ENCODE data around the gene ABAT.

ABAT gene

DNA sequence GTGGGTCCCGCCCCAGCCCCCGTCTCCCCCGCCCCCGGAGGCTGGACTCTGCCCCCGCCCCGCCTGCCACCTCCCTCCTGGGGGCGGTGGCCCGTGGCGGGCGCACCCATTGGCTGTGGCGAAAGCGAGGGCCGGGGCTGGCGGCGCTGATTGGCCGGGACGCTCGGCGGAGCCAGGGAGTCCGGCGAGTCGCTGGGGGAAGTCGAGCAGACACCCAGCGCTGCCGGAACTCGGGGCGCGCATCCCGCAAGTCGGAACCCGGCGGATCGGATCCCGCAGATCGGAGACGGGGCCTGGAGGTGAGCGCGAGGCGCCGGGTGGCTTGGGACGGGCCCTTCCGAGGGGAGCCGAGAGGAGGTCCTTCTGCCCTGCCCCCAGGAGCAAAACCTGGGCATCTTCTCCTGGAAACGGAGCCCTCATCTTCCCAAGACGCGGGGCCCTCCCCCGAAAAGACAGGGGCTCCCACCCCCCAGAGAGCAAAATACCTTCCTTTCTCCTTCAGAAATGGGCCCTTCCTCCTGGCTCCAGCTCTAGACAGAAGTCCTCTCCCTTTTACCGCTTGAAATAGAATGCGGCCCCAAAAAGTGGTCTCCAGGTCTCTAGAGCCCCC lies at the start of gene ABAT:
Gene ABAT (plus strand): TSS at position 205 of the 610 bp plus-strand sequence. CDS start 61,123 bp downstream, outside the sequence.
- peak; percentile 78 for DNase-seq

DNA sequence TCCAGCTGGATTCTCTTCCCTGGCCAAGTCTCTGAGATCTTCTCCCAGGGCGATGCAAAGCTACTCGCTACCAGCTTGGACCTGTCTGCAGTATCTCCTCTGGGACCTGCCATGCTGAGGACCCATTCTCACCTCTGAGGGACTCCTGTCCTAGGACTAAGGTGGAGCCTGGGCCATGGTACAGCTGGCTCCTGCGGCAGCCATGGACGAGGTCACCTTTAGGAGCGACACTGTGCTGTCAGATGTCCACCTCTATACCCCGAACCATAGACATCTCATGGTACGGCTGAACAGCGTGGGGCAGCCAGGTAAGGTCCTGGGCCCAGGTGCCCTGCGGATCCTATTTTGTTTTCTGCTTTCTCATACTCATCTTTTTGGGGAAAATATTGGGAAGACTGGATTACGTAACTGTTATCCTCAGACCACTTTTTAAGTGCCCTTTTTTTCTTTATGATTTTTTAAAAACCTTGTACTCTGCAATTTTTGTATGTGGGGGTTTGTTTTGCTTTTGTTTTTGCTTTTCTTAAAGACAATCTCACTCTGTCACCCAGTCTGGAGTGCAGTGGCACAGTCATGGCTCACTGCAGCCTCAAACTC lies 48.8 kb upstream of the ABAT start:
- no peak for DNase-seq

DNA sequence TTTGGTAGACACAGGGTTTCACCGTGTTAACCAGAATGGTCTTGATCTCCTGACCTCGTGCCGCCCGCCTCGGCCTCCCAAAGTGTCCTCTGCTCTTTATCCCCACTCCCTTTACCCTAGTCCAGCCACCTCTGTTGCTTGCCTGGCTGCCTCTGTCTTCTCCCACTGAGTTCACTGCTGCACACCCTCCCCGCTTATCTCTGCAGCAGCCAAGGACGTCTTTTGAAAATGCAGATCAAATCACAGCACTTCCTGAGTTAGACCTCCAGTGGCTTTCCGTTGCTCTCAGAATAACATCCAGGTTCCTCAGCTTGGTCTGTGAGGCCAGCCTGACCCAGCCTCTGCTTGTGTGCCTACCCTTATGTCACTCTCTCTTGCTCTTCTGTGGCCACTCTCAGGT lies 47.5 kb upstream of the ABAT start:
- DNase-seq, result no peak

DNA sequence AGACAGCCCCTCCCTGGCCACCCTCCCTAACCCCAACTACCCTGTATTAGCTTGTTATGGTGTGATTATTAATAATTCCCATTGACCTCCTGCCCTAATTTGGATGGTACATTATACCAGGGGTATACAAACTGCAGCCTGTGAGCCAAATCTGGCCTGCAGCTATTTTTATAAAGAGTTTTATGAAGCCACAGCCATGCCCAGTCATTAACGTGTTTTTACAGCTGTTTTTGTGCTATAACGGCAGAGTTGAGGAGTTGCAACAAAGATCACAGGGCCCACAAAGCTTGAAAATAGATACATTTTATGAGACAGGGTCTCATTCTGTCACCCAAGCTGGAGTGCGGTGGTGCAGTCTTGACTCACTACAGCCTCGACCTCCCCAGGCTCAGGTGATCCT lies 47.0 kb upstream of the ABAT start:
- no peak for DNase-seq

DNA sequence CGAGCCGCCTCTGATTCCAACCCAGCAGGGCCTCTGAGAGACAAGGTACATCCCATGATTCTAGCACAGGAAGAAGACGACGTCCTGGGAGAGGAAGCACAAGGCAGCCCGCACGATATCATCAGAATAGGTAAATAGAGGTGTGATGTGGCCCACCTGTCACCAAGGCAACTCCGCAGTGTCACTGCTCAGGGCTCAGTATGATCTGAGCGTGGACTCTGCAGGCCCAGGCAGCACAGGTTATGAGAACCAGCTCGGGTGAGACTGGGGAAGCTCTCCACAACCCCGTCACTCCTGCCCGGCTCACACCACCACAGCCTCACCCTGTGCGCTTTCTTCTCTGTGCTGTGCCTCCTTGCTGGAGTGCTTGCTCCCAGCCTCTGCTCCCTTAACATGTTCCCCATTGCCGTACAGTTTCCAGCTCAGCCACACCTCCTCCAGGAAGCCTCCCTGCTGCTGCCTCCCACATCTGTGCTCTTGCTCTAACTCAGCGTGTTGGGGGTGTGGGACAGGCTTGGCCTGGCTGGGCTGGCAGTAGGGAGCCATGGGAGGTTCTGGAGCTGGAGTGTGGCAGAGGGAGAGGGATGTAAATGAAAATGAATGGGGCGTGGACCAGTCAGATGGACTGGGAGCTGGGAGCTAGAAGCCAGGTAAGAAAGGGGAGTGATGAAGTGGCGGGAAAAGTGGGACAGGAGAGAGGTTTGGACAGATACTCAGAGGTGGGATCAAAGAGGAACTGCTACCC lies 45.3 kb upstream of the ABAT start:
- no peak for DNase-seq

DNA sequence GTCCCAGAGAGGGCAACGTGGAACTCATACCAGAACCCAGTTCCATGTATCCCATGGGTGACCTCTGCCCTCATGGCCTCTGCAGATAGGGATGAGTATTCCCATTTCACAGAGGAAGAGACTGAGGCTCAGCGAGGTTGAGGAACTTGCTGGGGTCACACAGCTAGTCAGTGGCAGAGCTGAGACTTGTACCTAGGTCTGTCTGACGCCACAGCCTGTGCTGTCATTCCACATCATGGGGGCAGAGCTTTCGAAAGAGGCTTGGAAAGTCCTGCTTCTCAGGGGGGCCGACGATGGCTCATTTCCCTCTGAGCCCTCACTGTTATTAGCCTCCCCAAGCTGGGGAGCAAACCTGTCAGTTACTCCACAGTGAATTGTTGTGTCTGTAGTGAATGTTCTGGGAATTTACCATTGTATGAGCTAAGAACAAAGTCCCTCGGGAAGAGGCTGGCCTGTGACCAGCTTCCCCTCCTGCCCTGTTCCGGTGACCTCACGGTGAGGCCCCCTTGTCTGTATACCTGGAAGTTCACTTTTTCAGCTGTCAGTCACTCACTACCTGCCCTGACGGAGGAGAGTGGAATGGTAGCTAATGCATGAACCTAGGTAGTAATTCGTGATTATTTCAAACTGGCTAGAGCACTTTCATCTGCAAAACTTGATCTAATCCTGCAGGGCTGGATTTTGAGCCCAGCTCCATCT lies 44.0 kb upstream of the ABAT start:
- DNase-seq, result no peak

DNA sequence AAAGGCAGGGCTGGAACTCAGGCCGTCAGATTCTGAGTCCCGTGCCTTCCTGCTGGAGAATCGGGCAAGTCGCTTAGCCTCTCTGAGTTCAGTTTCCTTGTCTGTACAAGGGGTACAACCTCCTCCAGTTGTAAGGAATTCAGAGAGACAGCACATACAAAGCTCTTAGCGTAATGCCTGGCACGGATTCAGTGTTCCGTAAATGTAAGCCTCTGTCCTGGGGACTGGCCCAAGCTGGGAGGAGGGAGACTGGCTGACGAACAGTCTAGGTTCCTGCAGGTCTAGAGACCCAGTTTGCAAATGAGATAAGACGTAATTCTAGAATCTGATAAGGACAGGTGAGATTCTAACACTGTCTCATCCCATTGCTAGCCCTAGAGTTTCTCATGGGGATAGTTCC lies 43.0 kb upstream of the ABAT start:
- DNase-seq, result no peak

DNA sequence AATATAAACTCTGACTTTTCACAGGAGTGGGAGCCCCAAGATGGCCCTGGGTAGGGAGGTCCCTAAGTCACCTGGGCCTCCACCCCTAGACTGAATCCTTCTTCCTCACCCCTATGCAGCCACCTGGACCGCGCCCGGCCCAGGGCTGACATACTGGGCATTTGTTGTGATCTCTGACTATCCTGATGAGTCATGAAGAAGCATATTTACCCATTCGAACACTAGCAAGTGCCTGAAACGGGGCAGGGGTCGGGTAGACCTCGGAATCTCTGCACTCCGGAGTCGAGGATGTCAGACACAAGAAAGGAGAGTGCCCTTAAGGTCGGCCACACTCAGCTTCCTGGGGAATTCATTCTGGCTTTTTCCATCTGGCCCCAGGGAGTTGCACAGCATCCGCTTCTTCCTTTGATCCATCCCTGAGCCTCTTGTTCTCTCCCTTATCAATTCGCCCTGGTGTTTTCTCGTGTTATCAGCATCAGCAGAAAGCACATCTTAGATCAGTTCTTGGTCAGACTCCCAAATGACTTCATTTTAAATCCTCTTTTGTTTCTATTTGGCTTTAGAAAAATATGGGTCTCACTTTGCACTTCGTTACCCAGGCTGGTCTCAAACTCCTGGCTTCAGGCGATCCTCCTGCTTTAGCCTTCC lies 42.5 kb upstream of the ABAT start:
- DNase-seq, result peak; percentile 65

DNA sequence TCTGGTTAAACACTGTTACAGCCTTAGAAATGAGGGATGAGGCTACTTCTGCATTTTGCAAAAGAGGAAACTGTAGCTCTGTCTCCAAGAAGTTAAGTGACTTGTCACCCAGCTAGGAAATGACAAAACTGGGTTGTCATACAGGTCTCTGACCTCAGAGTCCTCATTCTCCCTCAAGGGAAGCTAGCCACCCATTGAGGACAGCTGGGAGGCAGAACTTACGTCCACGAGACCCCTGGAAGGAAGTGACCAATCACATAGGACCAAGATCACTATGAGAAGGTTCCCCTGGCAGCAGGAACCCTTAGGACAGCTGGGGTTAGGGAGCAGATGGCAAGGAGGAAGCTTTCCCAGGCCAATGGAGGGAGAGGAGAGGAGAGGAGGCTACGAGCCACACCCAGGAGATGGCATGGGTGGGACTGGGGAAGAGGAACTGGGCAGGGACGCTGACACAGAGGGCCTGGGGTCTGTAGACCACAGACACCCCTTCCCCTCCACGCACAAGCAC lies 41.7 kb upstream of the ABAT start:
- peak; percentile 91 for DNase-seq

DNA sequence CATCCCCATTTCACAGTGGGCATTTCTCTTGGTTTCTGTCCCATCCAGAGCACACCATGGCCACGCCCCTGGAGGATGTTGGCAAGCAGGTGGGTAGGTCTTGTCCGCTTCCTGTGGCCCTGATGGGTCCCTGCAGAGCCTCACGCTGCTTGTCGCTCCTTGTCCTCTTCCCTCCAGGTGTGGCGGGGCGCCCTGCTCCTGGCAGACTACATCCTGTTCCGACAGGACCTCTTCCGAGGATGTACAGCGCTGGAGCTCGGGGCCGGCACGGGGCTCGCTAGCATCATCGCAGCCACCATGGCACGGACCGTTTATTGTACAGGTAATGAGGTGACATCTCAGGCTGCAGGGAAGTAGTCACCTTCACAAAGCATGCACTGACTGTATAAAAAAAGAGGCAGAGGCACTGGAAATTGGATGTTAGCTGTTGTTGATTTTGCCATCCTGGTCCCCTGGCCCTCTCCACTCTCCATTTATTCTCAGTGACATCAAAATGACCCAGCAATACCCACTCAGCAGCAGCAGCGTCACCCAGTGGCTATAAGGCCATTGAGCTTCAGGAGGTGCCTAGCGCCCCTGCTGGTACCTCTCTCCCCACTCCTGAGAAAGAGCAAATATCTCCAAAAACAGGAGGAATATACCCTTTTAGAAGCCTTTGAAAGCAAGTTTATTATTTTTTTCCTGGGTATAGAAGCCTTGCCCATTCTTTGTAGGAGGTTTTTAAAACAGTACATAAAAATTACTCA lies 39.3 kb upstream of the ABAT start:
- DNase-seq, result peak; percentile 25

DNA sequence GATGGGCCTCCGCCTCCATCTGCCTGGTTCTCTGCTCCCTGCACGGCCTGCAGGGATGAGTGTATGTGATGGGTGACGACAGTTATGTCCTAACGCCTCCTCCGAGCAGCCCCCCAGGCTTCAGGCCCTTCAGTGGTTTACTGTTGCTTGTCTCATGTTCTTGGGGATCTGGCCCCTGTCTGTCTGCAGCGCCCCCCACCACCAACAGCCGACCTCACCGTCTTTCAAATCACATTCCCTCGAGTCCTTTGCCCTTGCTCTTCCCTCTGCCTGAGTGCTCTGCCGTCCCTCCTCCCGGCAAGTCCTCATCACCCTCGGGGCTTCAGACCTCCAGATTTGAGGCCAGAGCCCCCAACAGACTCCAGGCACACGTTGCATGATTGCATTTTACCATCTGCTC lies 34.7 kb upstream of the ABAT start:
- DNase-seq, result no peak

DNA sequence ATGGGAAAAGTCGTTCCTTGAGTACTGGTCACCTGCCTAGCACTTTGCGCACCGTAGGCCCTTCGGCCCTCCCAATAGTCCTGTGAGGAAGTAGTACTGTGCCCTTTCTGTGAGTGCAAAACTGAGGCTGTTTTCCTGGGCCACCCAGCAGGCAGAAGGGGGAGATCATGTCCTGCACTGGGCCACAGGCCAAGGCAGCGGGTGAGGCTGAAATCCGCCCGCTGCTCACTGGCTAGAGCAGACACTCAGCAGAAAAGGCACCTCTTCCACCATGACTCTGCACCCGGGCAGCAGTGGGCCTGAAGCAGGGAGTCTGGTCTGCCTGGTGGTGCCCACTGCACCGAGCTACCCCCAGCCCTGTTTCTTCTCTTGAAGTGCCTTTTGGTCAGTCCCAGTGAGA lies 32.7 kb upstream of the ABAT start:
- no peak for DNase-seq

DNA sequence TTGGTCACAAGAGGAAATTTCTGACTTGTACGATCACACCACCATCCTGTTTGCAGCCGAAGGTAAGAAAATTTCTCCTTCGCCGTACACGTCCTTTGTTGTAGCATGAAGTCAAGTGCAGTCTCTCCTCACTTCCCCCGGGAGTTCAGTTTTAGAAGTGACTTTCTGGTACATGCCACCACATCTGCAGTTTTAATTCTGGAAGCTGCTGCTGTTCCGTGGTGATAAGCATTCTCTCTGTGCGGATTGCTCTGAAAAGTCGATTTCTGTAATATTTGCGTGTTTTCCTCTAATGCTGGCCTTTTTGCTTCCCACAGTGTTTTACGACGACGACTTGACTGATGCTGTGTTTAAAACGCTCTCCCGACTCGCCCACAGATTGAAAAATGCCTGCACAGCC lies 32.3 kb upstream of the ABAT start:
- no peak for DNase-seq

DNA sequence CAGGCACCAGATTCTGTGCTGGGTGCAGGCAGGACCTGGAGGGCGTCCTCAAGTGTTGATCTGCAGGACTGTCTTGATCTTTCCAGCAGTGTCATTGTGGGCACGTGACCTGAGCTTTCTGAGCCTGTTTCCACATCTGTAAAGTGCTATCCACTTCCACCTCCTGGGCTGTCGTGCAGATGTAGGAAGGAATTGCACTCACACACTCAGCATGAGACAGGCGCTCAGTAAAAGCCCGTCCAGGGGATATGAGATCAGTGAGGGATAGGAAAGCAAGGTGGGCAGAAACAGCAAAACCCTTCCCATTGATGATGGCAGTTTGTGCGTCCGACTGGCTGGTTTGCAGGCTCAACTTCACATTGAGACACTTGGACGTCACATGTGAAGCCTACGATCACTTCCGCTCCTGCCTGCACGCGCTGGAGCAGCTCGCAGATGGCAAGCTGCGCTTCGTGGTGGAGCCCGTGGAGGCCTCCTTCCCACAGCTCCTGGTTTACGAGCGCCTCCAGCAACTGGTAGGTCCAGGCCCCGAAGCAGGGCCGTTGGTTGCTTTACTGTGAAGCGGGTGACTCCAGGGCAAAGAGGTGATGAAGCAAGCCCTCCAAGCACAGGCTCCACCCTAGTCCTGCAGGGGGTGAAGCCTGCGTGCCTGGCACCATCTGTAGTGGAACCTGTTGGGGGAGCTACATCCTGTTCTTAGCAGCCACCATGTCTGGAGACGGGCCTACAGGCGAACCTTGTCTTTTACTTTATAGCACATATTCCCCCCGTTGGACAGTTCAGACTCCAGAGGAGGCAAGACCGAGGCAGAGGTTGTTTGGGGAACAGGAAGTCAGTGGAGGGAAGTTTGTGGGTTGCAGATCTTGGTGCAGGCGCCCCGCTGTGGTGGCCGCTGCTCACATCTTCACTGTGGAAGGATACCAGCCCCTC lies 29.9 kb upstream of the ABAT start:
- DNase-seq, result no peak

DNA sequence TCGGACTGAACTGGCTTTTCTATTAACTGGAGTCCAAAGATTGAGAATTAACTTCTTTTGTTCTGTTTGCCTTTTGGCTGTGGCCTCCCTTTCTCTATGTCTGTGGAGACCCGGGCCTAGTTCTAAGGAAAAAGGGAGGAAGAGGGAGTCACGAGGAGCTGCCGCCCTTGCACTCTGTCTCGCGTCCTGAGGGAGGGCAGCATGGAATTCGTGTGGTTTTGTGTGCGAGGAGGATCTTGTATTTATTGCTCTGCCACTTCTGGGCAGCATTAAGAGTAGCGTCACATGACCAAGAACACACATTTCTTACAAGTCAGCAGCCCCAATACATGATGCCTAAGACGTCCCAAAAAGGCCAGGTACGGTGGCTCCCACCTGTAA lies 29.3 kb upstream of the ABAT start:
- no peak for DNase-seq

DNA sequence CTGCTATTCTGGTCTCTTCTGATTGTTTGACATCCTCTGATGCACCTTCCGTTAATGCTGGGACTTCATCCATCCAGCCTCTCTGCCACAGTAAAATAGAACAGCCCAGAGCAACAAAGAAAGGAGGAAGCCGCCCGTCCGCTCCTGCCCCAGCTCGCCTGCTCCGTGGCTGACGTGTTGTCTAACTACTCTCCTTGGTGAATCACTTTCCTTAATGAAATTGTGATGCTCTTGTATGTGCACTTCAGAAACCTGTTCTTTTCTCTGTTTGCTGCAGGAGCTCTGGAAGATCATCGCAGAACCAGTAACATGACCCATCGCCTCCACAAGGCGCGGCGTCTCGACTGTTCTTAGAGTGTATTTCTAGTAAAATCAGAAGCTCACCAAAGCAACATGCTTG lies 28.6 kb upstream of the ABAT start:
- DNase-seq, result no peak

DNA sequence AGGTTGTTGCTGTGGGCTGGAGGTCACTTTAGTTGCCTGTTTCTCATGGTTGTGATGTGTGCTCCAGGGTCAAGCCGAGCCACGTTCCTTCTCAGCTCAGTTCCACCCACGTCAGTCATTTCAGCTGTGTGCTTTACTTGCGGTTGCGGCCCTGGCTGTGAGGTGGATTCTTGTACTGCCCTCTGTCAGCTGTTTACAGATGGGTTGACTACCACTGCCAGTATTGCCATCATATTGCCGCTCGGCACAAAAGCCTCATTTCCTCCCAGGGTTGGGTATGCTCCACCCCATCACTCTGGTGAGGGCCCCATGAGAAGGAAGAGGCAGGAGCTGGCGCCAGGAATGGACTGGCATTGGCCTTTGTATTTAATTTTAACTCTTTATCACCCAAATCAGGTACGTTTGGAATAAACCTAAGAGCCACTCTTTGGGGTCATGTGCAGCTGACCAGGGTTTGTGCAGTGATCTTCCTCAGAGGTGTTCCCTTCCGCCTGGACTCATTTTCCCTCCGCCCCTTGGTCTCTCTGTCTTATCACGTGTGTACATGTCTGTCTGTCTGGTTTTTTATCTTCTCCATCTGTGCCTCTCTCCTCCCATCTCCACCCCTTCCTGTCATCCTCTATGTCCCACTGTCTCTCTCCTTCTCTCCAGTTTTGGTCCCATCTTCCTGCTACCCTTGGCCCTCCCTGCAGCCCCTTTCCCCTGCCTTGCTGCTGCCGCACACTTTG lies 27.9 kb upstream of the ABAT start:
- DNase-seq, result no peak

DNA sequence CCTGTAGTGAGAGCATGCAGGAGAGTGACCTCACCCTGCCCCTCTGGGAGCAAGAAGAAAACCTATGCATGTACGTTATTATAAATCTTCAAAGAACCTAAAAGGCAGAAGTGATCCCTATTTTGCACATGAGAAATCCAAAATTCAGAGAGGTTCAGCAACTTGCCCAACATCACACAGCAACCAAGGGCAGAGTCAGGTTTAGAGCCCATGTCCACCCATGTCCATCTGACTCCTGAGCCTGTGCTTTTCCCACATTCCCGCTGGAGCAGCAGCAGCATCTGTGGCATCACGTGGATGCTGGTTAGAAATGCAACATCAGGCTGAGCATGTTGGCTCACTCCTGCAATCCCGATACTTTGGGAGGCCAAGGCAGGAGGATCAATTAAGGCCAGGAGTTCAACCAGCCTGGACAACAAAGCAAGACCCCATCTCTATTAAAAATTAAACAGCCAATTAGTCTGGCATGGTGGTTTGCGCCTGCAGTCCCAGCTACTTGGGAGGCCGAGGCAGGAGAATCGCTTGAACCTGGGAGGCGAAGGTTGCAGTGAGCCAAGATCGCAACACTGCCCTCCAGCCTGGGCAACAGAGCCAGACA lies 26.6 kb upstream of the ABAT start:
- DNase-seq, result no peak

DNA sequence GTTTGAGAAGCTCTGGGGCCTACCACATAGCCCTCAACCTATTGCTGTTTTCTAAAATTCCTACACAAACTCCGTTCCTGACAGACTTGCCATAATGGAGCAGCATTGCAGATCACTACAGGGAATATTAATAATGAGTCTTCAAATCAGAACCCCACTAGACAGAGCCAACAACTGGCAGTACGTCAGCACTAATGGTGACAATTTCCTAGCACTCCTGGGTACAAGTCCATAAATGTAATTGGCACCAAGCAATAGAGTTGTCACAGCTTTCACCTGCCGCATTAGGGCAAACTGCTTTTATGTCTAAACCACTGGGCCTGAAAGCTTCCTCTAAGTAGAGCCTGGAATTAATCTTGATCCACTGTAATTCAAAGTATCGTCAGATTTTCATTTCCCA lies 25.5 kb upstream of the ABAT start:
- DNase-seq, result no peak
